ENCODE measurements around the gene PRSS33. TPM values are rescaled to one million over a fixed set of nuclear protein-coding genes. Genes with fewer than 3 reads are reported as not detected.

Gene PRSS33
- total RNA-seq, 1 donor from 2014 or later, result not detected

- no peak for TF ChIP-seq CTCF (IDR thresholded peaks at IDR 0.05; ENCODE audit: insufficient read depth, low read length, poor library complexity, severe bottlenecking)
- Histone ChIP-seq H3K27me3 (ENCODE audit: control insufficient read depth, insufficient read depth, low read length) (peaks cover 29% of the 10 kb centered on the region), H3K36me3 (ENCODE audit: control insufficient read depth, insufficient read depth, low read length) (no peaks in the 10 kb centered on the region), H3K4me3 (ENCODE audit: low read depth, low read length) (no peak overlapping the region)
- no peak for DNase-seq (ENCODE audit: low read depth)
These were observed 3.3 kb upstream of the PRSS33 start for GRCh38 chr16:2790631-2791030.

GRCh38 chr16:2787961-2788360 lies 601 bp upstream of the PRSS33 start:
- peaks cover 38% of the 10 kb centered on the region for H3K27me3 ChIP-seq (ENCODE audit: control insufficient read depth, insufficient read depth, low read length)
- H3K4me3 ChIP-seq (ENCODE audit: low read depth, low read length), result no peak overlapping the region
- no peak for DNase-seq (ENCODE audit: low read depth)
- TF ChIP-seq CTCF (IDR thresholded peaks at IDR 0.05; ENCODE audit: insufficient read depth, low read length, poor library complexity, severe bottlenecking), result no peak
- H3K36me3 ChIP-seq (ENCODE audit: control insufficient read depth, insufficient read depth, low read length), result no peaks in the 10 kb centered on the region

GRCh38 chr16:2786826-2787151 lies 571 bp downstream of the PRSS33 start:
- TF ChIP-seq CTCF (IDR thresholded peaks at IDR 0.05; ENCODE audit: insufficient read depth, low read length, poor library complexity, severe bottlenecking), result no peak
- H3K27me3 ChIP-seq (ENCODE audit: control insufficient read depth, insufficient read depth, low read length), result peaks cover 38% of the 10 kb centered on the region
- H3K36me3 ChIP-seq (ENCODE audit: control insufficient read depth, insufficient read depth, low read length), result no peaks in the 10 kb centered on the region
- DNase-seq (ENCODE audit: low read depth), result no peak
- H3K4me3 ChIP-seq (ENCODE audit: low read depth, low read length), result no peak overlapping the region

- Histone ChIP-seq H3K27me3 (ENCODE audit: control insufficient read depth, insufficient read depth, low read length) (peaks cover 37% of the 10 kb centered on the region), H3K4me3 (ENCODE audit: low read depth, low read length) (no peak overlapping the region), H3K36me3 (ENCODE audit: control insufficient read depth, insufficient read depth, low read length) (no peaks in the 10 kb centered on the region)
- no peak for DNase-seq (ENCODE audit: low read depth)
- no peak for TF ChIP-seq CTCF (IDR thresholded peaks at IDR 0.05; ENCODE audit: insufficient read depth, low read length, poor library complexity, severe bottlenecking)
These were observed 1.1 kb downstream of the PRSS33 start for GRCh38 chr16:2786061-2786825.

GRCh38 chr16:2785101-2785991 lies 2.0 kb downstream of the PRSS33 start:
- H3K4me3 ChIP-seq (ENCODE audit: low read depth, low read length), result peak overlapping the region; percentile 13
- H3K36me3 ChIP-seq (ENCODE audit: control insufficient read depth, insufficient read depth, low read length), result no peaks in the 10 kb centered on the region
- no peak for TF ChIP-seq CTCF (IDR thresholded peaks at IDR 0.05; ENCODE audit: insufficient read depth, low read length, poor library complexity, severe bottlenecking)
- DNase-seq (ENCODE audit: low read depth), result no peak
- peaks cover 31% of the 10 kb centered on the region for H3K27me3 ChIP-seq (ENCODE audit: control insufficient read depth, insufficient read depth, low read length)
